ENCODE results near the gene RAB28.

RAB28 gene

GRCh38 chr4:13523591-13524503 is 39.7 kb upstream of the RAB28 start:
- TF ChIP-seq JUND (IDR thresholded peaks at IDR 0.05; ENCODE audit: low read depth) = no peak
- no peak for DNase-seq (ENCODE audit: low read depth in 1 of 2, low spot score in 1 of 2)
- in situ Hi-C loops (cut with HindIII; ENCODE audit: low pct_unique_long_range_greater_than_20kb, low sequenced_read_pairs) = no loop called here

DNA sequence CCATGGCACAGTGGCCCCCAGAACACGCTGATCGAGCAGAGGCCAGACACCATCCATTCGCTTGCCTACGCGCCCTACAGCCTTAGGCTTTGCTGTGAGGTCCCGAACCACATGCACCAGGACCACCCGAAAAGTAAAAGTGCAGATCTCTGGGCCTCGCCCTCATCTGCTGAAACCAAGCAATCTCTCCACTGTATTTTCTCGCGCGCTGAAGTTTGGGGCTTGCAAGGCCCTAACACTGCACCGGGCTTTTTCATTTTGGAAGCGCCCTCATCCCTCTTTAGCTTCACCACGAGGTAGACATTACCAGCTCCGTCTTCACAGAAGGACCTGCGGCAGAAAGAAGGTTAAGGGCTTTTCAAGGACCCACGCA is 39.0 kb upstream of the RAB28 start:
- TF ChIP-seq JUND (IDR thresholded peaks at IDR 0.05; ENCODE audit: low read depth) = no peak
- in situ Hi-C loops (cut with HindIII; ENCODE audit: low pct_unique_long_range_greater_than_20kb, low sequenced_read_pairs) = no loop called here
- no peak for DNase-seq (ENCODE audit: low read depth in 1 of 2, low spot score in 1 of 2)

GRCh38 chr4:13522282-13523104 is 38.4 kb upstream of the RAB28 start:
- in situ Hi-C loops (cut with HindIII; ENCODE audit: low pct_unique_long_range_greater_than_20kb, low sequenced_read_pairs) = no loop called here
- no peak for DNase-seq (ENCODE audit: low read depth in 1 of 2, low spot score in 1 of 2)
- no peak for TF ChIP-seq JUND (IDR thresholded peaks at IDR 0.05; ENCODE audit: low read depth)

- in situ Hi-C loops (cut with HindIII; ENCODE audit: low pct_unique_long_range_greater_than_20kb, low sequenced_read_pairs) = no loop called here
- TF ChIP-seq JUND (IDR thresholded peaks at IDR 0.05; ENCODE audit: low read depth) = no peak
- no peak for DNase-seq (ENCODE audit: low read depth in 1 of 2, low spot score in 1 of 2)
These were observed 36.9 kb upstream of the RAB28 start for GRCh38 chr4:13521047-13521446.

- no peak for DNase-seq (ENCODE audit: low read depth in 1 of 2, low spot score in 1 of 2)
- TF ChIP-seq JUND (IDR thresholded peaks at IDR 0.05; ENCODE audit: low read depth) = no peak
- in situ Hi-C loops (cut with HindIII; ENCODE audit: low pct_unique_long_range_greater_than_20kb, low sequenced_read_pairs) = no loop called here
These were observed 32.2 kb upstream of the RAB28 start for GRCh38 chr4:13516315-13516860.

- in situ Hi-C loops (cut with HindIII; ENCODE audit: low pct_unique_long_range_greater_than_20kb, low sequenced_read_pairs) = no loop called here
- TF ChIP-seq JUND (IDR thresholded peaks at IDR 0.05; ENCODE audit: low read depth) = no peak
- no peak for DNase-seq (ENCODE audit: low read depth in 1 of 2, low spot score in 1 of 2)
These were observed 31.1 kb upstream of the RAB28 start for GRCh38 chr4:13515268-13515667.

DNA sequence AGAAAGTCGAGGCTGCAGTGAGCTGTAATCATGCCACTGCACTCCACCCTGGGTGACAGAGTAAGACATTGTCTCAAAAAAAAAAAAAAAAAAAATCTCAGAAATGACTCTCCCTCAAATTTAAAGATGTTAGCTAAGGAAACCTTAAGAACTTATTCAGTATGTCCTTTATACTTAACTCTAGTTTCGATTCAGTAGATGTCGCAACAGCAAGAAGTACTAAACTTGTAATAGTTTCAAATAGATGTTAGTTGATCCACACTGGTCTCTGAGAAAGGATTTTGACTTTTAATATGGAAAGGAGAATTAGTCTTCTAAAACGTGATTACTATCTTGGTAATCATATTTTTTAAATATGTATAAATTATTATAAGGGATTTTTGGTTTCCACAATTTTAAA is 30.6 kb upstream of the RAB28 start:
- DNase-seq (ENCODE audit: low read depth in 1 of 2, low spot score in 1 of 2) = no peak
- in situ Hi-C loops (cut with HindIII; ENCODE audit: low pct_unique_long_range_greater_than_20kb, low sequenced_read_pairs) = no loop called here
- no peak for TF ChIP-seq JUND (IDR thresholded peaks at IDR 0.05; ENCODE audit: low read depth)

DNA sequence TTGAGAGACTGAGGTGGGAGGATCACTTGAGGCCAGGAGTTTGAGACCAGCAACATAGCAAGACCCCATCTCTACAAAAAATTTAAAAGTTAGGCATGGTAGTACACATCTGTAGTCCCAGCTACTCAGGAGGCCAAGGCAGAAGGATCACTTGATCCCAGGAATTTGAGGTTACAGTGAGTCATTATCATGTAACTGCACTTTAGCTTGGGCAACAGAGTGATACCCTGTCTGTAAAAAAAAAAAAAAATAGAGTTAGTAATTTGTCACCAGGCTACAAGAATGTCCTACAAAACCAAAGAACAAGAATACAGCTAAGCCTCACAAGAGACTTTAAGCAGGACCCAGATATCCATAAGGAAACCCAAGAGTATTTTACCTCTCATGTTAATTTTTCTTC is 27.0 kb upstream of the RAB28 start:
- no peak for DNase-seq (ENCODE audit: low read depth in 1 of 2, low spot score in 1 of 2)
- in situ Hi-C loops (cut with HindIII; ENCODE audit: low pct_unique_long_range_greater_than_20kb, low sequenced_read_pairs) = no loop called here
- TF ChIP-seq JUND (IDR thresholded peaks at IDR 0.05; ENCODE audit: low read depth) = no peak

DNA sequence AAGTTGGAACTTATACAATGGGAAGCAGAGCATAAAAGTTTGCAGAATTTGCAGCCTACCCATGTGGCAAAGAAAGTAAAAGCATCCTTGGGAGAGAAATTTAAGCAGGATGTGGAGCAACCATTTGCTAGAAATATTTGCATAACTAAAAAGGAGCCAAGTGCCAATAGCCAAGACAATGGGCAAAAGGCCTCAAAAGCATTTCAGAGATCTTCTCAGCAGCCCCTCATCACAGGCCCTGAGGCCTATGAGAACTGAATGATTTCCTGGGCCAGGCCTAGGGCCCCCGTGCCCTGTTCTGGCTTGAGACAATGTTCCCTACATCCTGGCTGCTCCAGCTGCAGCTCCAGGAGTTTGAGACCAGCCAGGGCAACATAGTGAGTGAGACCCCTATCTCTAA is 25.3 kb upstream of the RAB28 start:
- DNase-seq (ENCODE audit: low read depth in 1 of 2, low spot score in 1 of 2) = no peak
- in situ Hi-C loops (cut with HindIII; ENCODE audit: low pct_unique_long_range_greater_than_20kb, low sequenced_read_pairs) = no loop called here

GRCh38 chr4:13504374-13504773 is 20.2 kb upstream of the RAB28 start:
- in situ Hi-C loops (cut with HindIII; ENCODE audit: low pct_unique_long_range_greater_than_20kb, low sequenced_read_pairs) = no loop called here
- DNase-seq (ENCODE audit: low read depth in 1 of 2, low spot score in 1 of 2) = no peak
- TF ChIP-seq JUND (IDR thresholded peaks at IDR 0.05; ENCODE audit: low read depth) = no peak

More for the DNA sequence above, 25.3 kb upstream of the RAB28 start:
- TF ChIP-seq JUND (IDR thresholded peaks at IDR 0.05; ENCODE audit: low read depth) = no peak

GRCh38 chr4:13498469-13498868 is 14.3 kb upstream of the RAB28 start:
- in situ Hi-C loops (cut with HindIII; ENCODE audit: low pct_unique_long_range_greater_than_20kb, low sequenced_read_pairs) = no loop called here
- TF ChIP-seq JUND (IDR thresholded peaks at IDR 0.05; ENCODE audit: low read depth) = no peak
- no peak for DNase-seq (ENCODE audit: low read depth in 1 of 2, low spot score in 1 of 2)

DNA sequence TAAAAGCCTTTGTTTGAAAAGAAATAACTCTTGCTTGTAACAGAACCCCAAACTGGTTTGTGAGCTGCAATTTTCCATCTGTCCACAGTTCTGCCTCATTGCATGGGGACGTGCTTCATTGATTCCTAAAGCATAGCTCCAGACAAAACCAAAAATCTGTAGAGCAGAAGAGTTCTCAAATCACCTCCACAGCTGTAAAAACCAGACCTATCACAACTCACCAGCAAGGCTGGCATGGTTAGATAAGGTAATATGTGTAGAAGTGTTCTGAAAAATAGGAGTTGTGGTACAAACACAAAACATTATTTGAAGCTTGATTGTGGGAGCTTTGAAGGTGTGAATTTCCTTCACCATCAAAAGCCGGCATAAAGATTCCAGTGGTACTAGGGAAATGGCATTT is 12.5 kb upstream of the RAB28 start:
- DNase-seq (ENCODE audit: low read depth in 1 of 2, low spot score in 1 of 2) = no peak
- in situ Hi-C loops (cut with HindIII; ENCODE audit: low pct_unique_long_range_greater_than_20kb, low sequenced_read_pairs) = no loop called here
- TF ChIP-seq JUND (IDR thresholded peaks at IDR 0.05; ENCODE audit: low read depth) = no peak

DNA sequence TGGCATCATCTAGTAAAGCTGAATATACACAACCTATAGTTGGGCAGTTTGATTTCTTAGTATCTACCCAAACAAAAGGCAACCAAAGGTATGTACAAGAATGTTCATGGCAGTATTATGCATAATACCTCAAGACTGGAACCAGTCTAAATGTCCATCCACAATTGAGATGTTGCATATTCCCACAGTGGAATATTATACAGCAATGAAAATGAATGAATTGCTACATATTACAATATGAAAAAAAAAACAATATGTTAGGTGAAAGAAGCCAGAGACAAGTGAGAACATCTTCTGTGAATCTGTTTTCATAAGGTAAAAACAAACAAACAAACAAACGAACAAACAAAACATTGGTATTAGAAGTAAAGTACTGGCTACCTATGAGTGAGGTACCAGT is 11.6 kb upstream of the RAB28 start:
- DNase-seq (ENCODE audit: low read depth in 1 of 2, low spot score in 1 of 2) = no peak
- TF ChIP-seq JUND (IDR thresholded peaks at IDR 0.05; ENCODE audit: low read depth) = no peak
- in situ Hi-C loops (cut with HindIII; ENCODE audit: low pct_unique_long_range_greater_than_20kb, low sequenced_read_pairs) = no loop called here

All from T47D (cell line).